ENCODE data around the gene DUSP10. TPM values are rescaled to one million over a fixed set of nuclear protein-coding genes. Genes with fewer than 3 reads are reported as not detected.

DUSP10 gene
- total and polyA plus RNA-seq, 4 experiments from 2014 or later: 3.8 to 9.9 (median 4.3) TPM

GRCh38 chr1:221680085-221680484 is 61.8 kb downstream of the DUSP10 start:
- H3K4me3 ChIP-seq (ENCODE audit: low read length in 2 of 2): no peak overlapping the region
- Mint-ChIP-seq H3K4me3 (no peak overlapping the region), H3K9me3 (peaks cover 0 to 16% (median 6%) of the 10 kb centered on the region in 8 donors), H3K27me3 (no peaks in the 10 kb centered on the region), H3K27ac (no peak overlapping the region), H3K36me3 (peaks cover 0 to 11% of the 10 kb centered on the region in 2 donors), H3K4me1 (peaks cover 0 to 7% (median 3%) of the 10 kb centered on the region in 4 donors)
- no peaks in the 10 kb centered on the region for H3K27me3 ChIP-seq (ENCODE audit: insufficient read depth, low read length)
- CTCF ChIA-PET (ENCODE audit: partially characterized antibody): no interaction called here
- DNase-seq: no peak
- intact Hi-C loops (cut with micrococcal nuclease): no loop called here
- POLR2A ChIA-PET (ENCODE audit: partially characterized antibody): interaction anchor here (1.1 kb wide), 1 partner anchor 62 kb away, joined by 3 read pairs; the partner anchor contains the start of gene DUSP10
- no peaks in the 10 kb centered on the region for H3K36me3 ChIP-seq (ENCODE audit: insufficient read depth, low read length)
- no peak overlapping the region for H3K27ac ChIP-seq (ENCODE audit: low read depth, low read length)
- H3K4me1 ChIP-seq (ENCODE audit: insufficient read depth, low read length): no peaks in the 10 kb centered on the region
- no peaks in the 10 kb centered on the region for H3K9me3 ChIP-seq (ENCODE audit: control insufficient read depth in 1 of 2, low read length in 2 of 2)

- ChIA-PET CTCF (ENCODE audit: partially characterized antibody) (interaction anchor here (1.1 kb wide), 1 partner anchor 64 kb away, joined by 3 read pairs; the partner anchor contains the start of gene DUSP10), POLR2A (ENCODE audit: partially characterized antibody) (no interaction called here)
- H3K36me3 ChIP-seq (ENCODE audit: insufficient read depth, low read length): no peaks in the 10 kb centered on the region
- H3K4me3 Mint-ChIP-seq: no peak overlapping the region
- no peak overlapping the region for H3K4me3 ChIP-seq (ENCODE audit: low read length in 2 of 2)
- H3K27me3 ChIP-seq (ENCODE audit: insufficient read depth, low read length): no peaks in the 10 kb centered on the region
- peak overlapping the region in 2 of 7 donors; percentile 26 to 34 for H3K27ac Mint-ChIP-seq
- no peak for DNase-seq
- H3K27ac ChIP-seq (ENCODE audit: low read depth, low read length): no peak overlapping the region
- H3K4me1 Mint-ChIP-seq: peaks cover 0 to 7% (median 3%) of the 10 kb centered on the region in 4 donors
- H3K9me3 ChIP-seq (ENCODE audit: control insufficient read depth in 1 of 2, low read length in 2 of 2): no peaks in the 10 kb centered on the region
- intact Hi-C loops (cut with micrococcal nuclease): no loop called here
- H3K9me3 Mint-ChIP-seq: peaks cover 0 to 16% (median 5%) of the 10 kb centered on the region in 8 donors
- H3K27me3 Mint-ChIP-seq: no peaks in the 10 kb centered on the region
- H3K4me1 ChIP-seq (ENCODE audit: insufficient read depth, low read length): no peaks in the 10 kb centered on the region
- H3K36me3 Mint-ChIP-seq: peaks cover 0 to 11% of the 10 kb centered on the region in 2 donors
Observed at GRCh38 chr1:221678014-221678413, 63.9 kb downstream of the DUSP10 start.

GRCh38 chr1:221675880-221676800 is 65.7 kb downstream of the DUSP10 start:
- Histone ChIP-seq H3K36me3 (ENCODE audit: insufficient read depth, low read length) (no peaks in the 10 kb centered on the region), H3K27ac (ENCODE audit: low read depth, low read length) (no peak overlapping the region), H3K9me3 (ENCODE audit: control insufficient read depth in 1 of 2, low read length in 2 of 2) (no peaks in the 10 kb centered on the region), H3K4me3 (ENCODE audit: low read length in 2 of 2) (no peak overlapping the region), H3K27me3 (ENCODE audit: insufficient read depth, low read length) (no peaks in the 10 kb centered on the region), H3K4me1 (ENCODE audit: insufficient read depth, low read length) (no peaks in the 10 kb centered on the region)
- no peak for DNase-seq
- Mint-ChIP-seq H3K27ac (no peak overlapping the region), H3K36me3 (peaks cover 0 to 9% of the 10 kb centered on the region in 2 donors), H3K4me3 (no peak overlapping the region), H3K9me3 (peaks cover 0 to 13% (median 5%) of the 10 kb centered on the region in 8 donors), H3K4me1 (peaks cover 0 to 7% (median 3%) of the 10 kb centered on the region in 4 donors), H3K27me3 (no peaks in the 10 kb centered on the region)
- ChIA-PET POLR2A (ENCODE audit: partially characterized antibody) (interaction anchor here (0.5 kb wide), 1 partner anchor 1399 kb away, joined by 4 read pairs; no protein-coding TSS in a partner anchor), CTCF (ENCODE audit: partially characterized antibody) (no interaction called here)
- intact Hi-C loops (cut with micrococcal nuclease): no loop called here

GRCh38 chr1:221672965-221673364 is 68.9 kb downstream of the DUSP10 start:
- CTCF ChIA-PET (ENCODE audit: partially characterized antibody): no interaction called here
- peaks cover 0 to 1% (median 0%) of the 10 kb centered on the region in 4 donors for H3K4me1 Mint-ChIP-seq
- H3K27me3 Mint-ChIP-seq: no peaks in the 10 kb centered on the region
- H3K4me3 Mint-ChIP-seq: no peak overlapping the region
- Histone ChIP-seq H3K4me1 (ENCODE audit: insufficient read depth, low read length) (no peaks in the 10 kb centered on the region), H3K4me3 (ENCODE audit: low read length in 2 of 2) (no peak overlapping the region), H3K9me3 (ENCODE audit: control insufficient read depth in 1 of 2, low read length in 2 of 2) (no peaks in the 10 kb centered on the region), H3K36me3 (ENCODE audit: insufficient read depth, low read length) (no peaks in the 10 kb centered on the region), H3K27ac (ENCODE audit: low read depth, low read length) (no peak overlapping the region), H3K27me3 (ENCODE audit: insufficient read depth, low read length) (no peaks in the 10 kb centered on the region)
- intact Hi-C loops (cut with micrococcal nuclease): no loop called here
- H3K27ac Mint-ChIP-seq: no peak overlapping the region
- DNase-seq: no peak
- H3K36me3 Mint-ChIP-seq: no peaks in the 10 kb centered on the region
- no peaks in the 10 kb centered on the region for H3K9me3 Mint-ChIP-seq
- POLR2A ChIA-PET (ENCODE audit: partially characterized antibody): no interaction called here

- POLR2A ChIA-PET (ENCODE audit: partially characterized antibody): no interaction called here
- Histone ChIP-seq H3K27ac (ENCODE audit: low read depth, low read length) (no peak overlapping the region), H3K4me3 (ENCODE audit: low read length in 2 of 2) (no peak overlapping the region), H3K9me3 (ENCODE audit: control insufficient read depth in 1 of 2, low read length in 2 of 2) (no peaks in the 10 kb centered on the region), H3K36me3 (ENCODE audit: insufficient read depth, low read length) (no peaks in the 10 kb centered on the region), H3K4me1 (ENCODE audit: insufficient read depth, low read length) (no peaks in the 10 kb centered on the region), H3K27me3 (ENCODE audit: insufficient read depth, low read length) (no peaks in the 10 kb centered on the region)
- no peak overlapping the region for H3K4me3 Mint-ChIP-seq
- H3K27me3 Mint-ChIP-seq: peaks cover 0 to 5% of the 10 kb centered on the region in 2 donors
- CTCF ChIA-PET (ENCODE audit: partially characterized antibody): no interaction called here
- no peak overlapping the region for H3K27ac Mint-ChIP-seq
- H3K9me3 Mint-ChIP-seq: no peaks in the 10 kb centered on the region
- intact Hi-C loops (cut with micrococcal nuclease): no loop called here
- H3K36me3 Mint-ChIP-seq: no peaks in the 10 kb centered on the region
- DNase-seq: no peak
- no peaks in the 10 kb centered on the region for H3K4me1 Mint-ChIP-seq
Observed at GRCh38 chr1:221672239-221672645, 69.6 kb downstream of the DUSP10 start.

- H3K36me3 Mint-ChIP-seq: no peaks in the 10 kb centered on the region
- Histone ChIP-seq H3K4me1 (ENCODE audit: insufficient read depth, low read length) (no peaks in the 10 kb centered on the region), H3K4me3 (ENCODE audit: low read length in 2 of 2) (no peak overlapping the region), H3K9me3 (ENCODE audit: control insufficient read depth in 1 of 2, low read length in 2 of 2) (no peaks in the 10 kb centered on the region), H3K27ac (ENCODE audit: low read depth, low read length) (no peak overlapping the region), H3K27me3 (ENCODE audit: insufficient read depth, low read length) (no peaks in the 10 kb centered on the region), H3K36me3 (ENCODE audit: insufficient read depth, low read length) (no peaks in the 10 kb centered on the region)
- no peak overlapping the region for H3K4me3 Mint-ChIP-seq
- H3K4me1 Mint-ChIP-seq: no peaks in the 10 kb centered on the region
- intact Hi-C loops (cut with micrococcal nuclease): no loop called here
- peaks cover 3 to 5% of the 10 kb centered on the region in 2 donors for H3K27me3 Mint-ChIP-seq
- ChIA-PET CTCF (ENCODE audit: partially characterized antibody) (no interaction called here), POLR2A (ENCODE audit: partially characterized antibody) (interaction anchor here (1.3 kb wide), 1 partner anchor 72 kb away, joined by 4 read pairs; the partner anchor contains the start of gene DUSP10)
- no peak overlapping the region for H3K27ac Mint-ChIP-seq
- no peaks in the 10 kb centered on the region for H3K9me3 Mint-ChIP-seq
- DNase-seq: no peak
Observed at GRCh38 chr1:221670081-221670480, 71.8 kb downstream of the DUSP10 start.

GRCh38 chr1:221669441-221669840 is 72.4 kb downstream of the DUSP10 start:
- Histone ChIP-seq H3K27me3 (ENCODE audit: insufficient read depth, low read length) (no peaks in the 10 kb centered on the region), H3K9me3 (ENCODE audit: control insufficient read depth in 1 of 2, low read length in 2 of 2) (no peaks in the 10 kb centered on the region), H3K4me3 (ENCODE audit: low read length in 2 of 2) (no peak overlapping the region), H3K4me1 (ENCODE audit: insufficient read depth, low read length) (no peaks in the 10 kb centered on the region), H3K27ac (ENCODE audit: low read depth, low read length) (no peak overlapping the region), H3K36me3 (ENCODE audit: insufficient read depth, low read length) (no peaks in the 10 kb centered on the region)
- H3K4me1 Mint-ChIP-seq: no peaks in the 10 kb centered on the region
- no peaks in the 10 kb centered on the region for H3K36me3 Mint-ChIP-seq
- H3K9me3 Mint-ChIP-seq: no peaks in the 10 kb centered on the region
- intact Hi-C loops (cut with micrococcal nuclease): no loop called here
- H3K27ac Mint-ChIP-seq: no peak overlapping the region
- H3K27me3 Mint-ChIP-seq: peaks cover 3 to 5% of the 10 kb centered on the region in 2 donors
- ChIA-PET CTCF (ENCODE audit: partially characterized antibody) (no interaction called here), POLR2A (ENCODE audit: partially characterized antibody) (no interaction called here)
- no peak for DNase-seq
- no peak overlapping the region for H3K4me3 Mint-ChIP-seq
